IMR-90 (cell line): ENCODE measurements around the gene TRMT11. TPM values are rescaled to one million over a fixed set of nuclear protein-coding genes. Genes with fewer than 3 reads are reported as not detected.

Source experiments
- ATAC-seq: fragments of 200-7000 bp; cut with Tn5 transposase; 2 replicates; pipeline ENCODE4 v1.9.1; 2020; ENCODE audit warnings: low read depth, mild to moderate bottlenecking, moderate library complexity
- BruUV-seq: library from RNA; stranded (reverse); fragments of 400-500 nt; replicated peaks from 2 replicates; lab custom pipeline; 2021; lab: Mats Ljungman, UMichigan
- CTCF ChIA-PET: fragments of 300-600 bp; formaldehyde crosslinking; extraction: SDS; loops from one replicate; lab custom pipeline; 2021; ENCODE audit warnings: antibody characterized with exemption; lab: Yijun Ruan, JAX
- POLR2A ChIA-PET: fragments of 300-600 bp; sonication (Branson Sonifier 250); formaldehyde crosslinking; loops from one replicate; lab custom pipeline; 2022; ENCODE audit warnings: antibody characterized with exemption; ENCODE audit not compliant: unreplicated experiment; lab: Charles Lee
- DNase-seq: peaks from one replicate; pipeline ENCODE4 v3.0.0; 2013
- H2AFZ ChIP-seq: replicated peaks from 2 replicates; pipeline ENCODE3; 2013; ENCODE audit warnings: low read length, mild to moderate bottlenecking; ENCODE audit not compliant: poor library complexity
- H2AK5ac ChIP-seq: 2 replicates; pipeline ENCODE4 v1.6.1; 2013; ENCODE audit warnings: low read depth, low read length, inconsistent platforms
- H2AK9ac ChIP-seq: replicated peaks from 2 replicates; pipeline ENCODE3; 2013; ENCODE audit warnings: mild to moderate bottlenecking, low read depth, low read length, moderate library complexity; ENCODE audit not compliant: poor library complexity
- H2BK120ac ChIP-seq: 2 replicates; pipeline ENCODE4 v1.6.1; 2013; ENCODE audit warnings: low read depth, low read length, inconsistent platforms
- H2BK15ac ChIP-seq: 3 replicates; pipeline ENCODE4 v1.6.1; 2013; ENCODE audit warnings: low read depth, low read length, inconsistent platforms
- H2BK20ac ChIP-seq: 2 replicates; pipeline ENCODE4 v1.6.1; 2013; ENCODE audit warnings: low read depth, mild to moderate bottlenecking, inconsistent platforms, low read length, moderate library complexity
- H2BK5ac ChIP-seq: 2 replicates; pipeline ENCODE4 v1.6.1; 2013; ENCODE audit warnings: mild to moderate bottlenecking, low read depth, low read length, inconsistent platforms; ENCODE audit not compliant: poor library complexity, severe bottlenecking
- H3K14ac ChIP-seq: replicated peaks from 2 replicates; pipeline ENCODE4 v1.6.1; 2013; ENCODE audit warnings: low read depth, low read length, inconsistent platforms
- H3K18ac ChIP-seq: 2 replicates; pipeline ENCODE4 v1.6.1; 2013; ENCODE audit warnings: low read depth, low read length, control low read depth
- H3K23ac ChIP-seq: 2 replicates; pipeline ENCODE4 v1.6.1; 2013; ENCODE audit warnings: low read depth, low read length, inconsistent platforms
- H3K27ac ChIP-seq: 2 replicates; pipeline ENCODE4 v1.5.1; 2013; ENCODE audit warnings: mild to moderate bottlenecking, control low read depth, low read length; ENCODE audit not compliant: insufficient read depth
- H3K27me3 ChIP-seq: 2 replicates; pipeline ENCODE4 v1.6.1; 2013; ENCODE audit warnings: low read length; ENCODE audit not compliant: control insufficient read depth, insufficient read depth
- H3K36me3 ChIP-seq: 2 replicates; pipeline ENCODE4 v1.6.1; 2013; ENCODE audit warnings: low read length, mixed read lengths; ENCODE audit not compliant: control insufficient read depth, insufficient read depth
- H3K4ac ChIP-seq: 2 replicates; pipeline ENCODE4 v1.6.1; 2013; ENCODE audit warnings: low read depth, low read length, inconsistent platforms
- H3K4me1 ChIP-seq: 2 replicates; pipeline ENCODE4 v1.6.1; 2013; ENCODE audit warnings: low read length, mixed read lengths; ENCODE audit not compliant: control insufficient read depth, insufficient read depth
- H3K4me2 ChIP-seq: 2 replicates; pipeline ENCODE4 v1.6.1; 2013; ENCODE audit warnings: low read depth, mild to moderate bottlenecking, control low read depth, low read length, moderate library complexity
- H3K4me3 ChIP-seq: 2 replicates; pipeline ENCODE4 v1.5.1; 2013; ENCODE audit warnings: low read depth, mild to moderate bottlenecking, control low read depth, low read length, moderate library complexity; ENCODE audit not compliant: insufficient read depth
- H3K56ac ChIP-seq: 2 replicates; pipeline ENCODE4 v1.6.1; 2013; ENCODE audit warnings: low read length, inconsistent platforms; ENCODE audit not compliant: insufficient read depth; ENCODE audit errors: extremely low read depth
- H3K79me1 ChIP-seq, 2 experiments: 2 replicates each; pipeline ENCODE4 v1.6.1; 2013; ENCODE audit warnings: low read length in 2 of 2, inconsistent platforms in 1 of 2, low read depth in 1 of 2
- H3K9ac ChIP-seq: 2 replicates; pipeline ENCODE4 v1.6.1; 2013; ENCODE audit warnings: low read depth, low read length, control low read depth
- H3K9me1 ChIP-seq: 2 replicates; pipeline ENCODE4 v1.6.1; 2013; ENCODE audit warnings: low read length, inconsistent platforms; ENCODE audit not compliant: insufficient read depth
- H3K9me3 ChIP-seq: 2 replicates; pipeline ENCODE4 v1.6.1; 2013; ENCODE audit warnings: low read length; ENCODE audit not compliant: control insufficient read depth, insufficient read depth
- H4K20me1 ChIP-seq: 2 replicates; pipeline ENCODE4 v1.6.1; 2013; ENCODE audit warnings: low read length, inconsistent platforms; ENCODE audit not compliant: insufficient read depth
- H4K5ac ChIP-seq: 2 replicates; pipeline ENCODE4 v1.6.1; 2013; ENCODE audit warnings: mild to moderate bottlenecking, low read depth, low read length, control low read depth
- H4K8ac ChIP-seq, 2 experiments: 2 replicates each; pipeline ENCODE4 v1.6.1; 2013; ENCODE audit warnings: low read depth in 2 of 2, low read length in 2 of 2, control low read depth in 1 of 2, inconsistent platforms in 1 of 2
- H4K91ac ChIP-seq: 2 replicates; pipeline ENCODE4 v1.6.1; 2013; ENCODE audit warnings: low read depth, low read length, inconsistent platforms; ENCODE audit not compliant: insufficient read depth
- CEBPB ChIP-seq: IDR thresholded peaks from 2 replicates; pipeline ENCODE4 v1.6.1; 2012; ENCODE audit warnings: low read depth, low read length, improper control_type of control experiment
- CHD1 ChIP-seq: IDR thresholded peaks from 2 replicates; pipeline ENCODE4 v1.6.1; 2012; ENCODE audit warnings: low read depth, low read length, improper control_type of control experiment
- FOS ChIP-seq: fragments of 150-350 bp; IDR thresholded peaks from 2 replicates; pipeline ENCODE4 v1.6.1; 2016; ENCODE audit warnings: low read depth, low read length
- MAFK ChIP-seq: IDR thresholded peaks from 2 replicates; pipeline ENCODE4 v1.6.1; 2012; ENCODE audit warnings: low read depth, low read length, improper control_type of control experiment
- MAZ ChIP-seq: IDR thresholded peaks from 2 replicates; pipeline ENCODE4 v1.6.1; 2012; ENCODE audit warnings: low read depth, mild to moderate bottlenecking, low read length, improper control_type of control experiment, moderate library complexity, borderline replicate concordance
- NFE2L2 ChIP-seq: fragments of 150-350 bp; IDR thresholded peaks from 2 replicates; pipeline ENCODE4 v1.6.1; 2016; ENCODE audit warnings: low read depth, mild to moderate bottlenecking, low read length
- POLR2A ChIP-seq: IDR thresholded peaks from 2 replicates; pipeline ENCODE4 v1.6.1; 2012; ENCODE audit warnings: mild to moderate bottlenecking, low read depth, low read length
- RAD21 ChIP-seq: IDR thresholded peaks from 2 replicates; pipeline ENCODE4 v1.6.1; 2012; ENCODE audit warnings: low read length, improper control_type of control experiment
- RCOR1 ChIP-seq: IDR thresholded peaks from 2 replicates; pipeline ENCODE4 v1.6.1; 2012; ENCODE audit warnings: mild to moderate bottlenecking, low read length, improper control_type of control experiment; ENCODE audit not compliant: insufficient replicate concordance
- SMC3 ChIP-seq: fragments of 150-350 bp; IDR thresholded peaks from 2 replicates; pipeline ENCODE4 v1.6.1; 2016; ENCODE audit warnings: low read depth, mild to moderate bottlenecking, antibody characterized with exemption, low read length, moderate library complexity
- USF2 ChIP-seq: fragments of 150-350 bp; IDR thresholded peaks from 2 replicates; pipeline ENCODE4 v1.6.1; 2017; ENCODE audit warnings: mild to moderate bottlenecking, antibody characterized with exemption, low read length, low read depth
- WGBS, 2 experiments: methylation state at CpG; one replicate each; pipeline versions ENCODE4 v1.1.5 to v1.1.7; 2013; ENCODE audit warnings: missing lambda C conversion rate in 2 of 2; ENCODE audit not compliant: insufficient read length in 1 of 2; ENCODE audit errors: extremely low coverage in 2 of 2; 5-methylcytosine and 5-hydroxymethylcytosine counted together
- dilution Hi-C: fragments of 300-500 bp; cut with HindIII; formaldehyde crosslinking; loops from one replicate; pipeline ENCODE4 v1.14.3; 2018; ENCODE audit warnings: low sequenced_read_pairs; ENCODE audit not compliant: unreplicated experiment
- in situ Hi-C: fragments of 300-500 bp; cut with MboI; formaldehyde crosslinking; loops from 3 replicates; pipeline ENCODE4 v1.14.3; 2019; ENCODE audit warnings: low sequenced_read_pairs, inconsistent platforms, mixed read lengths
- intact Hi-C: fragments of 100-400 bp; cut with micrococcal nuclease; formaldehyde crosslinking; loops from 2 replicates; pipeline ENCODE4 v1.10.0; 2022
- polyA plus RNA-seq, 3 experiments: library from polyadenylated mRNA; depleted of rRNA; stranded (reverse); fragments of >200 nt; gene quantifications; 2 replicates each; pipeline ENCODE4 v1.2.3, GENCODE V29; 2012; ENCODE audit warnings: low replicate concordance in 1 of 3
- total RNA-seq: library from RNA; depleted of rRNA; stranded (reverse); fragments of >200 nt; gene quantifications from 2 replicates; pipeline ENCODE4 v1.2.3, GENCODE V29; 2012
- TF ChIP-seq, protein P1 (sequence below): fragments of 150-350 bp; IDR thresholded peaks from 2 replicates; pipeline ENCODE4 v1.6.1; 2016; ENCODE audit warnings: low read depth, mild to moderate bottlenecking, low read length, moderate library complexity, borderline replicate concordance

The TRMT11 gene
- total and polyA plus RNA-seq, 2 of the 4 experiments (the other 2 are of a cell fraction): 14.3 to 19.0 TPM

DNA sequence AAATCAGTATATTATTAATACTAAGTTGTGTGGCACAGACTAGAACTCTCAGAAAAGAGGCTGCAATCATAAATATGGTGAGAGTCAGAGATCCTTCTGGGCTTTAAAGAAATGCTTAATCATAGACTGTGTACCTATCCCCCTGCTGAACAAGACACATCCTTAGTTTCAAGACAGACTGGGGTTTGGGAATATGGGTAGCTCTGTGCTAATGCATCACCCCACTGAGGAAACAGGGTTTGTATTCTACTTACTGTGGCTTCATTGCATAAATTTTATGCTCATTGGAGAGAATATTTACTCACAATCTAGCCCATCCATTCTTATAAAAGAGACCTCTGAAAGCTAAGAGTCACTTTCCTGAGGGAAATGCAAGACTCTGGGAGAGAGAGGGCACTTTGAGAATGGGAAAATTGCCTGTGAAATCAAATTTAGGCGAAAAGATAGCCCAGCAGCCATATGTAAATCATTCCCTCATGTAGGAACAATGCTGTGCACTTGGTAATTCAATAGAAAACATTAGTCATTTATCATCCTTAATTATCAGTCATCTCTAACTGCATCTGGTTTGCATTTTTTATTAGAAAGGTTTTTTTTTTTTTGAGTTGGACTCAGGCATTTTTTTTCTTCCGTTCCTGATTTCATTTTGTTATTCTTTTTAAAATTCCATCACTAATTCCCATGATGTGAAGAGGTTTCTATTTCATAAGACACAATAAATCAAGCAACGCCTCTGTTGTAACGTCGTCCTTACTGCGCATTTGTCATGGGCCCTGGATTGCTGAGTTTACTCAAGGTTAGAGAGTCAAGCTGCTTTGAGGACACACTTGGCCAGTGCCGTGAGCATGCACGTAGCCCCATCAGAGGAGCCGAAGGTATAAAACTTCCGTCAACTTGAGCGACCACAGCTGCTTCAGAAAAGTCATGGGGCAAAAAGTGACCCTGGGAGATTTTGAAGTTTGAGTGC, 91.8 kb downstream of the TRMT11 start (continued):
- TF ChIP-seq, protein P1, sequence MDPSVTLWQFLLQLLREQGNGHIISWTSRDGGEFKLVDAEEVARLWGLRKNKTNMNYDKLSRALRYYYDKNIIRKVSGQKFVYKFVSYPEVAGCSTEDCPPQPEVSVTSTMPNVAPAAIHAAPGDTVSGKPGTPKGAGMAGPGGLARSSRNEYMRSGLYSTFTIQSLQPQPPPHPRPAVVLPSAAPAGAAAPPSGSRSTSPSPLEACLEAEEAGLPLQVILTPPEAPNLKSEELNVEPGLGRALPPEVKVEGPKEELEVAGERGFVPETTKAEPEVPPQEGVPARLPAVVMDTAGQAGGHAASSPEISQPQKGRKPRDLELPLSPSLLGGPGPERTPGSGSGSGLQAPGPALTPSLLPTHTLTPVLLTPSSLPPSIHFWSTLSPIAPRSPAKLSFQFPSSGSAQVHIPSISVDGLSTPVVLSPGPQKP: no peak
- TF ChIP-seq CEBPB: no peak

DNA sequence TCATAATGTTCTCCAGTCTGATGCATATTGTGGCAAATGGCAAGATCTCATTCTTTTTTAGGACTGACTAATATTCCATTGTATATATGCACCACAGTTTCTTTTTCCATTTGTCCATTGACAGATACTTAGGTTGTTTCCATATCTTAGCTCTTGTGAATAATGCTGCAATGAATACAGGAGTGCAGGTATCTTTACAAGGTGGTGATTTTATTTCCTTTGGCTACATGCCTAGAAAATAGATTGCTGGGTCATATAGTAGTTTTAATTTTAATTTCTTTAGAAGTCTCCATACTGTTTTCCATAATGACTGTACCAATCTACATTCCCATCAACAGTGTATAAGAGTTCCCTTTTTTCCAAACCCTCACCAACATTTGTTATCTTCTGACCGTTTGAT, 97.5 kb downstream of the TRMT11 start:
- Histone ChIP-seq H3K4me1 (no peaks in the 10 kb centered on the region), H4K8ac (no peak overlapping the region), H3K36me3 (no peaks in the 10 kb centered on the region), H2AK9ac (no peak overlapping the region), H3K79me1 (no peaks in the 10 kb centered on the region), H3K4ac (no peak overlapping the region), H3K9ac (no peak overlapping the region), H3K27me3 (no peaks in the 10 kb centered on the region), H2BK5ac (no peak overlapping the region), H4K5ac (no peak overlapping the region), H4K20me1 (no peaks in the 10 kb centered on the region), H3K9me1 (no peaks in the 10 kb centered on the region), H2BK120ac (no peak overlapping the region), H3K56ac (no peak overlapping the region), H2AFZ (no peak overlapping the region), H3K9me3 (no peaks in the 10 kb centered on the region), H2BK15ac (no peak overlapping the region), H3K4me3 (no peak overlapping the region), H2AK5ac (no peak overlapping the region), H3K23ac (no peak overlapping the region), H4K91ac (no peak overlapping the region), H3K27ac (no peak overlapping the region), H3K18ac (no peak overlapping the region), H2BK20ac (no peak overlapping the region), H3K4me2 (no peak overlapping the region), H3K14ac (no peak overlapping the region)
- ChIA-PET POLR2A (no interaction called here), CTCF (no interaction called here)
- intact Hi-C loops (no loop called here), dilution Hi-C loops (no loop called here), in situ Hi-C loops (no loop called here)
- ATAC-seq: no peak
- TF ChIP-seq CHD1: no peak
- TF ChIP-seq, protein P1: no peak
- TF ChIP-seq NFE2L2: no peak
- no peak for TF ChIP-seq MAFK
- TF ChIP-seq FOS: no peak
- no peak for TF ChIP-seq POLR2A
- no peak for TF ChIP-seq SMC3
- TF ChIP-seq MAZ: no peak
- TF ChIP-seq RCOR1: no peak
- no peak for TF ChIP-seq USF2
- no peak for TF ChIP-seq CEBPB
- no peak for TF ChIP-seq RAD21
- no TSS peak for BruUV-seq
- no peak for DNase-seq
- WGBS, 2 experiments: no CpG with 5 or more reads among the region's 1 CpG
